ENCODE measurements around the gene TDRKH.

TDRKH gene

DNA sequence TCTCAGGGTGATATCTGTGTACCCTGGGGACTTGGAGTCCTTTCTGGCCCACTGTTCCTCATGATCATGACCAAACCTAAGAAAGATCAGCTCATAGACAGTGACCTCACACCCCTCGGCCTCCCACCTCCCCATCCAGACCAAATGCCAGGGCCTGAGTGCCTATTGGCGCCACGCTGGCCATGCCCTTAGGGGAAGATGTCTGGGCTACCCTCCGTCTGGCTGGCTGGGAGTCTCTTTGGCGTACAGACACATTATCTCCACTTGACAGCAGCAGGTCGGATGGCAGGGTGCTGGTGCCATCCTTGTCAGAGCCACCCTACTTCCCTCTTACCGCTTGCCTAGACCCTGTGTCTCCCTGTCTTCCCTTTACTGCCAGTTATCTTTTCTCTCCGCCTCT lies 32.9 kb upstream of the TDRKH start:
- FAIRE-seq, result no peak
- no peak for DNase-seq (ENCODE audit: low spot score)

DNA sequence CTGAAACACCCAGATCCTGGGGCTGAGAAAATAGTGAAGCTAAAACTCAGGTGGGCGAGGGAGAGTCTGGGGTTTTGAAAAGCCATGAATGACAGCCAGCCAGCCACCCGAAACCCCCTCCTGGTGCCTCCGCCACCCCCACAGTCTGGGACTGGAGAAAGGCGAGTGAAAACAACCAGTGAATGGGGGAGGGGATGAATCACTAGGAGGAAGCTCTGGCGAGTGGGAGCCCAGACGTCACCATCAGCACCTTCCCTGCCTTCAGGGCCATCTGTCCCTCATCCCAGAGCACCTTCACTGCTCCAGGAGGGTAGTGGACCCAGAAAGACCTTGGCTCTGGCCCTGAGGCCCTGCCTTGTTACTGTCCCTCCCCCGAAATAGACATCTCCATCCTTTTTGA lies 32.1 kb upstream of the TDRKH start:
- DNase-seq (ENCODE audit: low spot score) (no peak), FAIRE-seq (no peak)

DNA sequence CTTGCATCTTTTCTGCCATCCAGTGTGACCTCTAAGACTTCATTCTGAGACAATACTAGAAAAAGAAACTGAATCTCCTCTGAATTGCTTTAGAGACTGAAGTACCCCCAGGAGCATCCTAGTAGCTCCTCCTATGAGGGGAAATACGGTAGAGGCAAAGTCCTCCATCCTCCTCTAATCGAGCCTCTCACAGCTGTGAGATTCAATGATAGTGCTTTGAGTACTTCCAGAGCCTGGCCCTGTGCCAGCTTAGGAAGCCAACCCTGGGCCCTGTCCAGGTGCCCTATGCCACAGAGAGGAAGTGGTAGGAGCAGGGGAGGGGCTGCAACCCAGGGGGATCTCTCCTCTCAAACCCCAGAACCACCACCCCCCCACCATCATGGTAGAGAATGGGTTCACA lies 30.6 kb upstream of the TDRKH start:
- DNase-seq (ENCODE audit: low spot score) (no peak), FAIRE-seq (no peak)

DNA sequence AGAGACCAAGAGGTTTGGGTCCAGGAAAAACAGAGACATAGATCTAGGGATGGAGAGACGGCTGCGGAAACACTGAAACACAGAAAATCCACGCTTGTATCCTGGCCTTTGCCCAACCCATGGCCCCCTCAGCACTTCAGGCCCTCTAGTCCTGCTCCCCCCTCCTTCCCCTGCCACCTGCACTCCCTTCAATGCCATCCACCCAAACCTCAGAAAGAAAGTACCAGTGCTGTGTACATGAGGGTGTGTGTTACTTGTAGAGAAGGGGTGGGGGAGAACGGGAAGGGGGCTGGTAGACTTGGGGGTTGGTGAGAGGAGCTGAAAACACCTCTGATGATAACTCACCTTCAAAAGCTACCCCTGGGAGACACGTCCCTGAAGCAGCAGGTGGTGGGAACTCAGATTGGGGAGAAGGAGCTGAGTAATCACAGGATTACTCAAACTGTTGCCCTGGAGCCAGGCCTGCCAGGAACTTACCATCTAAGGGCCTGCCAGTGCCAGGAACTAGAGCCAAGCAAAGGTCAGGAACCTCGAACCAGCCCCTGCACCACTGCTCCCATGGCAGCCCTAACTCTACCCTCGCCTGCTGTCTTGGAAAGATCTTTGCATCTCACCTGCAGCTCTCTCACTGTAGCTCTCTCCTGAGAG lies 29.8 kb upstream of the TDRKH start:
- FAIRE-seq (no peak), DNase-seq (ENCODE audit: low spot score) (no peak)

DNA sequence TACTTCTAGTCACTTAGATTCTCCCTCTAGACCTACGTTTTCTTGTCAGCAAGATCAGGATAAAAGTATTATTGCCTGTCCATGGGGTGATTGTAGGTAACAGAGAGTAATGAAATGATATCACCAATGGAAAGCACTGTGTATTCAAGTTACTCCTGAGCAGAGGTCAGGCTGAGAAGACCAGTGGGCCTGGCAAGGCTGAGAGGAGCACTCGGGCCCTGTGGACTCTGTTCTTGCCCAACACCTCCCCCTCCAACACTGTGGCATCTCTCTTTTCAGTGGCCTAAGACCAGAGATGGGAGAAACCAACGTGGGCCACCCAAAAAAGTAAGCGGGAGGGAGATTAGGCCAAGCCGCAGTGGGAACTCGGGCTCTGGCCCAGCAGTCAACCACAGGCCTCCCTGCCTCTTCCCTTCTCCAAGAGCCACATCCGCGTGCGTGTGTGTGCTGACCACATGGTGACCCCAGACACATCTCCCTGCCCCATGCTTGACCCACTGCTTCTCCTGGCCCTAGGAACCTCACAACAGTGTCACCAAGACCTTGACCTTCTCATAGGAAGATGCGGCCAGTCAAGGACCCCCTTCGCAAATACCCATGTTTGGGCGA lies 29.0 kb upstream of the TDRKH start:
- FAIRE-seq (no peak), DNase-seq (ENCODE audit: low spot score) (no peak)

DNA sequence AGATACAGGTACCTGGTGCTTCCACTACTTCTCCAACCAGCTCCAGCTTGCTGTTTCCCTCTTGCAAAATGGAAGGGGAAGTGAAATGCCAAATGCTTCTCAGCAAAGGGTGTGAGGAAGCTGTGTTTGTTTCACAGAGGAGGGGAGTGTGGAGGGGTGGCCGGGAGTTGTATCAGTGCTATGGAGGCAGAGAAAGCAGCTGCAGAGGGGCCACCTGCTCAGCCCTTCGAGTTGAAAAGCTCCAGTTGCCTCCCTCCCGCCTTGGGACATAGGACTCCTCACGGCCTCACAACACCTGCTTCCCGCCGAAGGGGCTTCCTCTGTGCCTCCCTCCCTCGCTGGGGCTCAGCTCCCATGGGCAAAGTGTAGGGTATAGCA lies 27.0 kb upstream of the TDRKH start:
- no peak for FAIRE-seq

DNA sequence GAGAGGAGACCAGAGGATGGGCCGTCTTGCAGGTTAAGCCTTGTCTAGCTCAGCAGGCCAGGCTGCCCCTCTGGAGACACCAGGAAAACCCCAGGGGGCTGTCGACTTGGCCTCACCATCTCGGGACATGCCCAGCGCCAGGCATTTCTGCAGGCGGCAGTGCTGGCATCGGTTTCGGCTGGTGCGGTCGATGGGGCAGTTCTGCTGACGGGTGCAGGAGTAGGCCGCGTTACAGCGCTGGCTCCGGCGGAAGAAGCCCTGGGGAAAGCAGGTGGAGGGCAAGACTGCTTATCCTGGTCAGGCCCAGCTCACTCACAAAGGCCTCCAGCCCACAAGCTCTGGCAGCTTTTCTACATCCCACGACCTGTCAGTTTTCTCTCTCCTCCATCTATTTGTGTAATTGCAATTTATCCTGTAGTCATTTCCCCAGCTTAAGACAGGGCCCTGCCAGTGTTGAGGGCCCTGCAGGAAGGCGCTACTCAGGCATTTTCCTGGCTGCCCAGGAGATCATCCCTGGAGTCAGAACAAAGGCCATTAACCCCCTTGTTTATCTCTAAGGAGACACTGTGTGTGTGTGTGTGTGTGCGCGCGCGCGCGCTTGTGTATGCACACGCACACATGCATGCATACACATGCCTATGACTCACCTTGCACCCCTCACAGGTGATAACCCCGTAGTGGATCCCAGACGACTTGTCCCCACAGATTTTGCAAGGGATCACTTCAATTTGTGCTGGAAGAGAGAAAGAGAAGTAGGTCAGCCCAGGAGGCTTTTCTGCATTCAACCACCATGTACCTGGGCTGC lies 26.4 kb upstream of the TDRKH start:
- FAIRE-seq (no peak), DNase-seq (ENCODE audit: low spot score) (no peak)

More for the DNA sequence above, 27.0 kb upstream of the TDRKH start:
- DNase-seq (ENCODE audit: low spot score), result no peak

DNA sequence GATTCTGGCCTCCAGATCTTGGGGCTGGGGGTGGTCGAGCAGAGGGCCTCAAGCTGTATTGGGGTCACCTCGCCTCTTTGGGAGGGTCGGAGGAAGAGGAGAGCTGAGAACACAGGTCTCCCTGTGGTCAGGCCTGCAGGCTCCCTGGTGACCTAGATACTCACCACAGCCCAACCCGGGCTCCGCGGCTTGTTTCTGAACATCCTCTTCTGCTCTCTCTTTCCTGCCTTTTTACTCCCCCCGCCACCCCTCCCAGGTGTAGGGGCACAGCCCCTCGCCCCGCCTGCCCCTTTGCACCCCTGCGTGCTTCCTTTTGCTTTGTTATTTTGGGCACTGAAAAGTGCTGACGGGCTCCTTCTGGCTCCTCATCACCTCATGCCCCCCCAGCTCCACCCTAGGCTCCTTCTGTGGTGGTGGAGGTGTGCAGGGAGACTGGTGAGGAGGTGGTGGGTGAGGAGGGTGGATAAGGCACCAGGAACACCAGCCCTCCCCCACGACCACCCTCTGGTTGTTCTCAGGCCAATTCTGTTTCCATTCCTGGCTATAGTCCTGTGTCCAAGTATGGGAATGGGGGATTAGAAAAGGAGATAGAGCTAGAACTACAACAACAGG lies 25.5 kb upstream of the TDRKH start:
- no peak for DNase-seq (ENCODE audit: low spot score)
- FAIRE-seq, result no peak

DNA sequence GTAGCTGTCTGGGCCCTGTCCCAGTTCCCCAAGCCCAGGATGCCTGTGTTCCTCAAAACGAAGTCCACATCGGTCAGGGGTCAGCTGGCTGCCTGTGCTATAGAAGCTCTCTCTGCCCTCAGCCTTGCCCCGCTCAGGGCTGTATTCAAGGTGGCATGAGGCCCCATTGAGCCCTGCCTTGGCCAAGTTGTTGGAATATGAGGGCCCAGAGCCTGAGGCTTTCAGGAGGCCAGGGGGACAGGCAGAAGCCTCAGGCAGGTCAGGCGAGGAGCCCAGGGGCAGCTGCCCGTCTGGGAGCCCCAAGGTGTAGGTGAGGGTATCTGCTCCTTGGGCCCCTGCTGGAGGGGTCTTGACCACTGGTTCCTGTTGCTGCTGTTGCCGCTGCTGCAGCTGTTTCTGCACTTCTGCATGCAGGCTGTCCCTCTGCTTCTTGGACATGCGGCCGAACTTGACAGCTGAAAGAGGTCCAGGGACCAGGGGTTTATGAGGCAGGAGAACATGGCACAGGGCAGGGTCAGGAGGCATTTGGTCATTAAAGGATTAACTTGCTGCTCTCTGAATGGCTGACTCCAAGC lies 24.8 kb upstream of the TDRKH start:
- FAIRE-seq, result no peak

DNA sequence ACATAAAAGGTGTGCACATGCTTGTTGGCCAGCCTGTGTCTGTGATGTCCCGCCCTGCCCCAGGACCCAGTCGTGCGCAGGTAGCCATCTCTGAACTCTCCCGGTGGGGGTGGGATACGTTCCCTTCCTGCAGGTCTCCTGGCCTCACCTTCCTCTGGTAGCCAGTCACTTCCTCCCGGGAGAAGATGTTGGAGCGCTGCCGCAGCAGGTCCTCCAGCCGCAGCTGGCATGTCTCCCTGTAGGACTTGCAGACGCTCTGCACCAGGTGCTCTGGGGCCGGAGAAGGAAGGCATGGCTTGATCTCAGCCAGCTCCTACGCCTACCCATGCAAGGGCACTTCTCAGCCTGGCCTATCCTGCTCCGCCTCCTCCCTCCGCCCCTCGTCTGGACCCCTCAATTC lies 24.1 kb upstream of the TDRKH start:
- no peak for DNase-seq (ENCODE audit: low spot score)
- FAIRE-seq, result no peak

More for the DNA sequence above, 24.8 kb upstream of the TDRKH start:
- no peak for DNase-seq (ENCODE audit: low spot score)

DNA sequence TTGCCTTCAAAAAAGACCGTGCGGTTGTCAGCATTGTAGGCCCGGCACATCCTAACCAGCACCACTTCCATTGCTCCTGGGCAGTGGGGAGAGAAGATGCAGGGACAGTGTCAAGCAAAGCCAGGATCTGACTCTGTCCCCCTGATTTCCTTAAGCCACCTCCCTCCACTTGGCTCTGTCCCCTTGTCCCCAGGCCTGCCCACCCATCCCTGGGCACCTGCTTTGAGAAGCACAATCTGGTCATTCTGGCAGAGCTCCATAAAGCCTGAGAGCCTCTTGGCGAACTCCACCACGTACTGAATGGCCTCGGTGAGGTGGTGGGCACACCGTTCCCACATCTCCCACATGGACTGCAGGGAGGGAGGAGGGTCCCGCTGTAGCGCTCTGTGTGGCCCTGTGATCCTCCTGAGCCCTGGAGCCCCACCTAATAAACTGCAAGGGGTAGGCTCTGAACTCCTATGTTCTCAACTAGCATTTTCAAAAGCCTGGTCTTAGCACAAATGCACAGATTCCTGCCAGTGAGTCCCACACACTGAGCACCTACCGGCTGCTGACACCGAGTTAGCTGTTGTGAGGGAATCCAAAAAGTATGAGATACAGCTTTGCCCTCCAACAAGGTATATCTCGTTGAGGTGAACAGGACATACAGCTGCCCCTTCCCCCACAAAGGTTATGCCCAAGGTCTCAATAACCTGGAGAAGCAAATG lies 23.1 kb upstream of the TDRKH start:
- DNase-seq (ENCODE audit: low spot score) (no peak), FAIRE-seq (no peak)

DNA sequence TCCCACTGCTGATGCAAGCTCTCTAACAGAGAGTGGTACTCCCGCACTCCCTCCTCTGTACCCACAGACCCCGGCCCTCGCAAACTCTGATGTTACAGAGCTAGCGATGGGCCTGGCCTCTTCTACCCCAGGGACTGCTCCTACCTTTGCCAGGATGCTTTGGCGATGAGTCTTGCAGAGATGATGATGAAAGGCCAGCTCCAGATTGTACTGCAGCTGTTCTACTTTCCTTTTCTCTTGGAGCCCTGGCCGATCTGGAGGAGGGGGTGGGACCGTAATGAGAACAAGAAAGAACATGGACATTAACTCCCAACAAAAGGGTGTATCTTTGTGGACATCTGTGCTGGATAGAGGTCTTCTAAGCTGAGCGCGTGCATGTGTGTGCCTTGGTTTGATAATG lies 20.9 kb upstream of the TDRKH start:
- DNase-seq (ENCODE audit: low spot score), result no peak
- no peak for FAIRE-seq

DNA sequence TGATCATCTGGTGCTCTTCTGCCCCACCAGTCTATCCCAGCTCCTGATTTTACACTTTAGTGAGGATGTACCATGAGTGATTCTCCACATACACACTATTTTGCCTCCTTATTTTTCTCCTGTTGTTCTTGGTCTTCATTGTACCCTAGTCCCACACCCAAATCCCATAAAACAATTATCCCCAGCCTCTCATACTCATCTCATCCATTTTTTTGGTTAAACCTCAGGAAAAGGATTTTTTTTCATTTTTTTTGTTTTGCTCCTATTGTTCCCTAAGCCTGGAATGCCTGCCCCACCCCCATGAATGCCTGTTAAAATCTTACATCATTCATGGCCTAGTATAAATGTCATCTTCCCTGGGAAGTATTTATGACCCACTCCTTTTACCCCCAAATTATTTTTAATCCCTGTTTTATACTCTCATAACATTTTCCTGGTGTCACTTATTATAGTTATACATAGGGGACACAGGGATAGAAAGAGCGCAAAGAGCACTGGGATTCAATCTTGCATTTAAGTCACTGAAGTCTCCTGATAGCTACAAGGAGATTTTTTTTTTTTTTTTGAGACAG lies 19.8 kb upstream of the TDRKH start:
- DNase-seq (ENCODE audit: low spot score), result no peak
- no peak for FAIRE-seq

DNA sequence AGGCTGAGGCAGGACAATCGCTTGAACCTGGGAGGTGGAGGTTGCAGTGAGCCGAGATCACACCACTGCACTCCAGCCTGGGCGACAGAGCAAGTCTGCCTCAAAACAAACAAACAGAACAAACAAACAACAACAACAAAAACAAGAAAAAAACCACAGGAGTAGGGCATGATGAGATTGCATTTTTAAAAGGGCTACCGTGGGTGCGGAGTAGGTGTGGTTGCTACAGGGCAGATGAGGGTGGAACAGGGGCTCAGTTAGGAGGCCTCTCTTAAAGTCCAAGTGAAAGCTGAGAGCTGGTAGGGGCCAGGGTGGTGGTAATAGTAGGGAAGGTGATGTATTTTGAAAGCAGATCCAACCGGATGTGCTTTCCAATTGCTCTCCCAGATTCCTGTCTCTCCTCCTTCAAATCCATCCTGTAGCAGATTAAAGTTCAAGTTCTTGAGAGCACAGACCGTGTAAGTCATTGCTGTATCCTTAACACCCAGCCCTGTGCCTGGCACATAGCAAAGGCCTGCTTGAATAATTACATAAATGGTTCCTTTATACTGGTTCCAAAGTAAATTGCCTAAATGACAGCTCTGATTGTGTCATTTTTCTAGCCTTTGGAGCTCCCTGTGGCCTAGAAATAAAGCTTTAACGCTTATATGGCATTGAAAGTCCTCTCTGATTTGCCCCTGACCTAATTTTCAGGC lies 19.1 kb upstream of the TDRKH start:
- DNase-seq (ENCODE audit: low spot score) (no peak), FAIRE-seq (no peak)

DNA sequence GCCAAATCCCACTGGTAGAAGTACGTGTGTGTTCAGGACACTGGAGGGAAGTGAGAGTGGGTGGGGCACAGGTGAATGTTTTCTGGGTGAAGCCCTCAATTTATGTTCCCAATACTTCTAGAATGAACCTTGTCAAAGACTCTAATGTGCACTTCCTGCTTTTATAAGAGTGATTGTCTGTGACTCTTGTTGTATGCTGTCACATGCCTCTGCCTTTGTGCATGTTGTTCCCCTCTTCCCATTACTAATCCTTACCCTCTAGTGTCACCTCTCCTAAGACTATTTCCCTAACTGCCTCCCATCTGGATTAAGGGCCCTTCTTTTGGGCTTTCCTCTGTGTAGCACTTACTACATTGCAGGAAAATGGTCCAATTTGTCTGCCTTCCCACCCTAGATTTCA lies 17.5 kb upstream of the TDRKH start:
- DNase-seq (ENCODE audit: low spot score) (no peak), FAIRE-seq (no peak)

DNA sequence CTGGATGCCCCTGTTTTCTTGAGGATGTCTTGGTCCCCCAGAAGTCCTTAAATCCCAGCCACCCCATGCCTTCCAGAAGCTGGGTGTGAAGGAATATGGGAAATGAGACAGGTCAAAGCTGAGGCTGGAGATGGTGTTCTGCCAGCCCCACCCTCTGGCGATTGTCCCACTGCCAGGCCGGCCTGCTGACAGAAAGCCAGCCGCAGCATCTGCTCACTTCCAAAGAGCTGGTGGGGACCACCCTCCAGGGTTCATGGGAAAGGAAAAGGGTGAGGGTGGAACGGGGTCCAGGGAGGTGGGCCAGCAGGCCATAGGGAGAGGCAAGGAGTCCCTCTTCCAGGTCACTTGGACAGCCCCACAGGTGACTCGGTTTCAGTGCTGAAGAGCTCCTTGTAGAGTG lies 16.8 kb upstream of the TDRKH start:
- no peak for DNase-seq (ENCODE audit: low spot score)
- FAIRE-seq, result no peak

DNA sequence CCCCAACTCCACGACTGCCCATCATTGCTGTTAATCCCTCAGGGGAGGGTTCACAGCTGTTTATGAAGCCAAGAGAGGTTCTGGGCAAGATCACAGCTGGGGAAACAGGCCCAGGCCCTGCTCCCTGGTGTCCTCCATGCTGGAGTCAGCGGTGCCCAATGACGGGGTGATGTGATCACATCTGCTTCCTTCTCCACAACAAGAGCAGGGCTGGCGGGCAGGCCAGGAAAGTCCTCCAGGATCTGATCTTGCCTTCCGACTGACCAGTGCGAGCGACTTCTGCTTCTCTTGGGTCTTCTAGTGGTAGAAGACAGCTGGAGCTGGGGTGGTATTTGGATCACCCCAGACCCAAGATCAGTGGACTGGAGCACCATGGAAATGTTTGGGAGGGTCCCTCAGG lies 15.9 kb upstream of the TDRKH start:
- FAIRE-seq, result no peak
- DNase-seq (ENCODE audit: low spot score), result no peak

DNA sequence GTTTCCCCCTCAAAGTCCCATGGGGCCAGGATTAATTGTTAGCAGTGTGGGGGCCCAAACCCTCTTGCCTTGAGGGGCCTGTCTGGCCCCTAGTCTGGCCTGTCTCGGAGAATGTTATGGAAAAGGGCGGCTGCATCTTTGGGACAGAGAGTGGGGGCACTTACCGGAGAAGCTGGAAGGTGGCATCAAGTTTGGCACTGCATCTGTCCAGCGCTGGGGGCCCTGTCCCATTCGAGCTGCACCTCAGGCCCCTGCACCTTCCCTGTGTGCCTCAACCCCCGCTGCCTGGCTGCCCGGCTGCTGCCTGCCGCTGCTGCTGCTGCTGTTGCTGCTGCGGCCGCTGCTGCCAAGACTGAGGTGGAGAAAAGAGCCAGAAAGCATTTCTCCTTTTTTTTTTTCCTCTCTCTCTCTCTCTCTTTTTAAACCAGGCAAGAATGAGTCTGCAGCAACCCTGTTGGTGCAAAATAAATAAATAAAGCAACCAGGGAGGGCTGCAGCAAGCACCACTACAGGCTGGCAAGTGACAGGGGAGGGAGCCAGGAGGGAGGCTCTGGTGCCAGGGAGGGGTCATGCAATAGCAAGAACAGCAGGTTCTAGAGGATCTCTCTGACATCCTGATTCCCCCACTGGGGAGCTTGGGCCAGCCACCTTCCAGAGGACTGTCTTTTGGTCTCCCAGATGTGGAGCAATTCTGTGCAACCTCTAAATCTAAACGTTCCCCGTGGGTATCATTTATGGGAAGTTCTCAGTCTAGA lies 14.9 kb upstream of the TDRKH start, which contains the start of gene LINGO4:
Gene LINGO4, minus strand, starts transcription at position 354 of the 755 bp plus-strand sequence. CDS start 2,715 bp downstream, outside the sequence.
- FAIRE-seq, result no peak
- DNase-seq (ENCODE audit: low spot score), result no peak

DNA sequence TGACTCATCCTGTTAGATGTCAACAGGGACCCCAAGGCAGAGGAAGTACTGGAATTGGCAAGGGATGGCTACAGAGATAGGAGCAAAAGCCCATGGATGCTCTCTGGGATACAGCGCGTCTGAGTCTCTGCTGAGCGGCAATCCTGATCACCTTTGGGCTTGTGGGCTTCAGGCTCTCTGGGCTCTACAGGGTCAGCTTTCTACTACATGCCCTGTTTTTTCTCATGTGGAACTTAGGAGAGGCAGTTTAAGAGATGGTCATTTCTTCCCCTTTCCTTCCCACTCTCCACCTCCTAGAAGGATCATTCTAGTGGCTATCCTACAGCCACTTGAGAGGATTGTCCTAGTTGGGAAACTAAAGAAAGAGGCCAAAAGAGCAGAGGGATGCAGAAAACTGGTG lies 13.6 kb upstream of the TDRKH start:
- FAIRE-seq (no peak), DNase-seq (ENCODE audit: low spot score) (no peak)

DNA sequence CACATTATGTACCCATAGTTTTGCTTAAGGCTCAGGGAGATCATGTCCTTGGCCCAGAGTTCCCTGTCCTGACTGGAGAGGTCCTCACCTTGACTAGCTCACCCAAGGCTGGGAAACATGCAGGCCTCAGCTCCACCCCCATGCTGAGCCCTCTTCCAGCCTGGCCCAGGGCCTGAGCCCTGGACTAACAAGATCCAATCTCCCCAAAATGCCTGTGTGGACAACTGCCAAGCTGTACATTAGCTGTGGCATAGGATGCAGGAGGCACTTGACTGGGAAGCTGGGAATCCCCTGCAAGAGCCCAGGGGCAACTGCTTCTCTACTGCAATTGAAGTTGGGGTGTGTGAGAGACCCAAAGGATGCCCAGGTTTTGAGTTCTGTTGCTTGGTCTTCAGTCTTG lies 12.9 kb upstream of the TDRKH start:
- DNase-seq (ENCODE audit: low spot score), result no peak
- FAIRE-seq, result no peak
